ENCODE data around the gene AK8.

Gene AK8

DNA sequence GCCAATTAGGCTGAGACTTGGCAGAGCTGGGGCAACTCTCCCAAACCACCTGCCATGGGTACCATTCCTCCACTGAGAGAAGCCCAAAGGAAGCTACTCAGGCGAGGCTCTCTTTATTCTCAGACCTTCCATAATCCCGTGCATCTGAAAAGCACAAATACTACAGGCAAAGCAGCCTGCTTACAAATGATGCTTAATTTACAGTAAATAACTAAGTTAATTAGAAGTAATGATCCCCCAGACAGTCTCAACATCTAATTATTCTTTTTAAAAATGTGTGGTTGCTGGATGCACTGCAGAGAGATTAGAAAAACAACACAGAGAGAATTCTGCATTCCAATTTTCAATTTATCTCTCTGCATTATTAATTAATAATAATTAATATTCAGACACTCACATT, 53.1 kb downstream of the AK8 start:
- DNase-seq = no peak

DNA sequence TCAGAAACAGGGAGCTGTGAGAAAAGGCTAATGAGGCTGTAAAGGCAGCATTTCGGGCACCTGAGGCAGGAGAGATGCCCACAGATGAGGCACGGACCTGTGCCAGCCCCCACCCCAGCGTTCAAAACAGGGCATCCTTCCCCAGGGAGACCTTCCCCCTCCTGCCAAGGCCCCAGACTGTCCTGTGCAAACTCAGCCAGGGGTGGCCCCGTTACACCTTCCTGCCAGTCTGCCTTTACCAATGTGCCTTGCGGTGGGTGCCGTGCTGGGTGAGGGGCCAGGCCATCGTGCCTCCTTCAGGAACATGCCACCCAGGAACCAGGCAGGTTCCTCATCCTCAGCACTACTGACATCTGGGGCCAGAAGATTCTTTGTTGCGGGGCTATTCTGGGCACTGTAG, 53.9 kb downstream of the AK8 start:
- no peak for DNase-seq

- no peak for DNase-seq
These were observed 54.5 kb downstream of the AK8 start for GRCh38 chr9:132823370-132824145.

DNA sequence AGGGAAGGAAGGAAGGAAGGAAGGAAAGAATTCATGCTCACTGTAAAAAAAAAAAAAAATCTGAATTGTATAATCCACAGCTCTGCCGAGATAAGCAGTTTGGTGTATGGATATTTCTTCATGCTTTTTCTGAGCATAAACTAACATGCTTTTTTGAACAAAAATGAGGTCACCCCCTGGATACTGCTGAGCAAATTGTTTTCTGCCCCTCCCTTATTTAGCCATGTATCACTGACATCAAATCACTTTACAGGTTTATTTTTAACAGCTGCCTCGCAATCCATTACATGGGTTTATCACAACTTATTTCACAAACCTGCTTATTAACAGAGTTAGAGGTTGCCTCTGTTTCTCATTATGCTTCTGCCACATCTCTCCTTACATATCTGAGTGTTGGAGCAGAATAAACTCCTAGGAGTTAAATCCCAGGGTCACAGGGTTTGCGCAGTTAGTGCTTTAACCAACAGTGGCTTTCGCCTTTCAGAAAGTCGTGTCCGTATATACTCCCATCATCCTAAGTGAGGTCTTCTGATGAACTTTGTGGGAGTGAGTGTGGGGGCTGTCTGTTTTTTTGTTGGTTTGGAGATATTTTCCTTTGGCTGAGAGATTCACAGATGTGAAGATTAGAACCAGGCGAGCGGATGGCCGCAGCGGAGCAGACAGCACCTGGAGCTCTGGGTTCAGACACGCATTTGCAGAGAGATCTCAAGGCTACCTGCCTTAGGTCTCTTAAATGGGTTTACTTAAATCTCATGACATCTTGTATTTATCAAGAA, 57.7 kb downstream of the AK8 start:
- no peak for DNase-seq

DNA sequence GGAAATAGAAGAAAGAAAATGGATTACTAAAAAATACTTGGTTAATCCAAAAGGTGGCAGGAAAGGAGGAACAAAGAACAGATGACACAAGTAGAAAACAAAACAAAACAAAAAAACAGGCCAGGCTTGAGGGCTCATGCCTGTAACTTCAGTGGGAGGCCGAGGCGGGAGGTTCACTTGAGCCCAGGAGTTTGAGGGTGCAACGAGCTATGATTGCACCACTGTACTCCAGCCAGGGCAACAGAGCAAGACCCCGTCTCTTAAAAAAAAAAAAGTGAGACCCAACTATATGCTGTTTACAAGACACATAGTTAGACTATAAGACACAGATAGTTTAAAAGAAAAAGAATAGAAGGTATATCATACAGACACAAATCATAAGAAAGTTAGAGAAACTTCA, 59.5 kb downstream of the AK8 start:
- DNase-seq = no peak

GRCh38 chr9:132814937-132815336, 63.1 kb downstream of the AK8 start:
- DNase-seq = no peak

DNA sequence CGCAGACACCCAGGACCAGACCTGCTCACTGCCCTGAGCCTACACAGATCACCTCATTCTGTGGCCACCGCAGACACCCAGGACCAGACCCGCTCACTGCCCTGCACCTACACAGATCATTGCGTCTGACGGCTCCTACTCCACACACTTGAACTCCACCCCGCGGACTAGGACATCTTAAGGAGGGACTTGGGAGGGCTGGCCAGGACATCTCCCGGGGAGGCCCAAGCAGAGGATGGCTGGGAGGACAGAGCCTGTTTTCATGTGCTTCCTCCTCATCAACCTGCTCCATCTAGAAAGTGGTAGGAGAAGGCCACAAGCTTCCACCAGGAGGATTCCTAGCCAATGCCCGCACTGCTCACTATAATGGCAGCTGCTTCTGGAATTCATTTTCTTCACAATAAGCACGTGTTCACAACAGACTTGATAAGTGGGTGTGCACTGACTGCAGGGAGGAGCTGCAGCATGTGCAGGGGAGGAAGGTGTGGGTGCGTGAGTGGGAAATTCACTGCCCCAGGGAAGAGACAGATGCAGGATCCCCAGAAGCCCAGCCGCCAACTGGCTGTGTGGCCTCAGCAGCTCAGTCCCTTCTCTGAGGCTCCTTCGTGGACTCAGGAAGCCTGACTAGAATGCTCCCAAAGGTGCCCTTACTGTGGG, 64.8 kb downstream of the AK8 start:
- DNase-seq = no peak

- no peak for DNase-seq
These were observed 66.1 kb downstream of the AK8 start for GRCh38 chr9:132811985-132812384.

DNA sequence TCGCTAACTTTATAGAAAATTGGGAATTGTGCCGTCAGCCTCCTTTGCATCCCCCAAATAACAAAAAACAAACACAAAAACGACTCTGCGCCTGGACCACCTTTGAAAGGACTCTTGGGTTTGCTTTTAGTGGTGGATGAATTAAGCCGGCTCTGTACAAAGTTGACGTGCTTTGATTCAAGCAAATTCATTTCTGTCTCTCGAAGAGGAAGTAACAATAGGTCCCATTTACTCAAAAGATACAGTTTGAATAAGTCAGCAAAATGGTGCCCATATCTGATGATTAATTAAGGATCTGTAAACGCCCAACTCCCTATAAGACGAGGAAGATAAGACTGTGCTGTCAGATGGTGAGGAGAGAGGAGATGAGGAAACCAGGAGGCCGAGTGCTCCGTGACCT, 67.8 kb downstream of the AK8 start:
- DNase-seq = no peak

GRCh38 chr9:132809677-132810271, 68.3 kb downstream of the AK8 start:
- no peak for DNase-seq

GRCh38 chr9:132808645-132809044, 69.4 kb downstream of the AK8 start:
- DNase-seq = no peak

- no peak for DNase-seq
These were observed 71.2 kb downstream of the AK8 start for GRCh38 chr9:132806723-132807421.

GRCh38 chr9:132806306-132806705, 71.8 kb downstream of the AK8 start:
- no peak for DNase-seq

GRCh38 chr9:132804576-132805295, 73.3 kb downstream of the AK8 start:
- DNase-seq = no peak

DNA sequence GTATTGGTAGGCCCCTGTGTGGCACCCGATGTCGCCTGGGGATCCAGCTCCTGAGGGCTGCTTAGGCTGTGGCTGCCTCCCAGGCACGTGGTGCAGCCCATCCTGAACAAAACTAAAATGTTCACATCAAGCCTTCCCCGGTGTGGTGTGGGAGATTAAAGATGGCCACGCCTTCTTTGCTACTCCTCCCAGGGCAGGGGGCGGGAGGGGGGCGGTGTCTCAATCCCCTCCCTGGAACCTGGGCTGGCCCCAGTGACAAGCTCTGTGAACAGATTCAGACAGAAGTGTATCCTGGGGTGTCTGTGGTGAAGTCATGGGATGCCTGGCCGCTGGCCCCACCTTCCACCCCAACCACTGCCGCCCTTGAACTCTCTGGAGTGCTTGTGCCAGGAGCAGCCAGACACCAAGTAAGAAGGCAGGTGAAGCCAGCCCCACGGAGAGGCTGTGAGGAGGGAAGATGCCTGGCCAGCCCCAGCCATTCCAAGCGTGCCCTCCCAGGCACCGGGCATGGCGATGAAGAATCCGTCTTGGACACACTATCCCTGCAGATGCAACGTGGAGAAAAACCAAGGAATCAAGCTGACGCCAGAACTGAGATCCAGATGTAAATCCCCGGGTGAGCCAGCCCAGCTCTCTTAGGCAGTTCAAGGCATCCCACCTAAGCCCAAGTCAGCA, 75.8 kb downstream of the AK8 start:
- no peak for DNase-seq

DNA sequence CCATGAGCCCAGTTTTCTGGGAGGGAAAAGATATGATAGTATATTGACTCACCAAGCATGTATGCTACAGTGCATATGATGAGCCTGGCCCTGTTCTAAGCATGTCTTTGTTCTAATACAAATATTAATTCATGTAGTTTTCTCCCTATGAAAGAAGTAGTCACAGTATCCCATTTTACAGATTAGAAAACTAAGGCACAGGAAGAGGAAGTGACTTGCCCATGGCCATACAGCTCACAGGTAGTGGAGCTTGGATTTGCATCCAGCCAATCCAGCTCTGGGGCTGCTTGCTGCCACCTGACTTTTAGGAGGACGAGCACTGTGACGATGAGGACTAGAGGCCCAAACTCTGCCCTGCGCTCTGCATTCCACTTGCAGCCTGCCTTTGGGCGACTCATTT, 76.4 kb downstream of the AK8 start:
- DNase-seq = no peak

DNA sequence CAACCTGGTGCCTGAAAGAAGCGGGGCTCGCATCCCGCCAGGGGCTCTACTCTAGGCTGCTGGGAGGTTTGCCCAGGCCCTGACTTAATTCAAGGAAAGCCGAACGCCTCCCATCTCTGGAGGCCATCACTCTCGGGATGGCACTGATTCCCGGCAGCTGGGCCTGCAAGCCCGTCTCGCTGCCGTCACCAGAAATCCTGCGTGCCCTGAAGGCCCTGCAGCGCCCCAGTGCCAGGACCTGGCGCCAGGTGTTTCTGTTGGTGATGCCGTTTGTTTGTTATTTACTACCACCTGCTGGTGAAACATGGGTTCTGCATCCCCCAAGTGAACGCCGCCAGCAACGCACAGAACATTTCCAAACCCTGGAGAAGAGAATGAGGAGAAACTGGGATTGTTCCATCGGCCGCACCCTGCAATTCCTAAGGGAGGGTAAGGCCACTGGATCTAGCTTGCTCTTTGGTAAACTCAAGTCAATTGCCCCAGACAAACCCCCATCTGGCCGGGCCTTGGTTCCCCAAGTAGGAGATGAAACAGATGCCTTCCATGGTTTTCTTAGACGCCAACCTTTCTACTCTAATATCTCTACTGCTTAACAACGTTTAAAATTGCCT, 77.9 kb downstream of the AK8 start:
- peak; percentile 75 for DNase-seq

GRCh38 chr9:132798817-132799790, 79.0 kb downstream of the AK8 start:
- no peak for DNase-seq

DNA sequence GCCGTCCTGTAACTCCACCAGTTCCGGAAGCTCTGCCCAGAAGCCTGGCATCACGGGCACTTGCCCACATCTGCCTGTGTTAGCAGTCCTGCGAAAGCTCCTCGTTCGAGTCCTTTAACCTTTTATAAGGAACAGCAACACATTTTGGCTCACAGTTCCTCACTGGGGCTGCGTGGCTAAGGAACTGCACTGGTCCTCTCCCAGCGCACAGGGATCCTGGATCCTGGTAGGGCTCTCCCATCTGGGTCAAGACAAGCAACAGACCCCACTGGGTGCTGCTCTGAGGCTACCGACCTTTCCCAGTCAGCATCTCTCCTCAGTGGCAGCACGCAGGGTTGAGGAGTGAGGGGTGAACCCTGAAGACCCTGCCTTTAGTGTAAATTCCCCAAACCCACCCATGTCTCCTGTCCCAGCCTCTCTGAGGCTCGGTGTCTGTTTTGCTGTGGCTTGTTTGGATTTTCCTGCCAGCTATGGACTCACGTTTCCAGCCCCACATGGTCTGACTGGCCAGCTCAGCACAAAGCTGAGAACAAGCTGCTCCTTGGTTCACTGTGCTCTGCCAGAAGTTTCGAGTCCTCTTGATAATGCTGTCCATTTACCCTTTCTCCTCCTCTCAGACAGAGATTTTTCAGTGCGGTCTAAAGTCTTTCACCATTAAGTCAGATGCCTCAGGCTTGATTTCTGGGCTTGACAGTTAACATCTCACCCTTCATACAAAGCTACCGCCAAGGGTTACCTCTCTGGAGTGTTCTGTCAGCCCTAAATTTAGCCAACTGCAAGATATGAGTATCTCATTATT, 80.0 kb downstream of the AK8 start:
- no peak for DNase-seq

All from right forelimb (tissue), 1 donor.